IMR-90 (cell line): ENCODE data around the gene METTL2B. TPM values are rescaled to one million over a fixed set of nuclear protein-coding genes. Genes with fewer than 3 reads are reported as not detected.
"Not testable (repeated sequence)": the region's sequence is repeated elsewhere in the genome, so short reads cannot be mapped to it uniquely, and the experiment has no call there.

Experiments used
- ATAC-seq: fragments of 200-7000 bp; cut with Tn5 transposase; 2 replicates; pipeline ENCODE4 v1.9.1; 2020; ENCODE audit warnings: low read depth, mild to moderate bottlenecking, moderate library complexity
- BruUV-seq: library from RNA; stranded (reverse); fragments of 400-500 nt; replicated peaks from 2 replicates; lab custom pipeline; 2021; lab: Mats Ljungman, UMichigan
- CTCF ChIA-PET: fragments of 300-600 bp; formaldehyde crosslinking; extraction: SDS; loops from one replicate; lab custom pipeline; 2021; ENCODE audit warnings: antibody characterized with exemption; lab: Yijun Ruan, JAX
- POLR2A ChIA-PET: fragments of 300-600 bp; sonication (Branson Sonifier 250); formaldehyde crosslinking; loops from one replicate; lab custom pipeline; 2022; ENCODE audit warnings: antibody characterized with exemption; ENCODE audit not compliant: unreplicated experiment; lab: Charles Lee
- DNase-seq: peaks from one replicate; pipeline ENCODE4 v3.0.0; 2013
- H2AFZ ChIP-seq: replicated peaks from 2 replicates; pipeline ENCODE3; 2013; ENCODE audit warnings: low read length, mild to moderate bottlenecking; ENCODE audit not compliant: poor library complexity
- H2AK5ac ChIP-seq: 2 replicates; pipeline ENCODE4 v1.6.1; 2013; ENCODE audit warnings: low read depth, low read length, inconsistent platforms
- H2AK9ac ChIP-seq: replicated peaks from 2 replicates; pipeline ENCODE3; 2013; ENCODE audit warnings: mild to moderate bottlenecking, low read depth, low read length, moderate library complexity; ENCODE audit not compliant: poor library complexity
- H2BK120ac ChIP-seq: 2 replicates; pipeline ENCODE4 v1.6.1; 2013; ENCODE audit warnings: low read depth, low read length, inconsistent platforms
- H2BK15ac ChIP-seq: 3 replicates; pipeline ENCODE4 v1.6.1; 2013; ENCODE audit warnings: low read depth, low read length, inconsistent platforms
- H2BK20ac ChIP-seq: 2 replicates; pipeline ENCODE4 v1.6.1; 2013; ENCODE audit warnings: low read depth, mild to moderate bottlenecking, inconsistent platforms, low read length, moderate library complexity
- H2BK5ac ChIP-seq: 2 replicates; pipeline ENCODE4 v1.6.1; 2013; ENCODE audit warnings: mild to moderate bottlenecking, low read depth, low read length, inconsistent platforms; ENCODE audit not compliant: poor library complexity, severe bottlenecking
- H3K14ac ChIP-seq: replicated peaks from 2 replicates; pipeline ENCODE4 v1.6.1; 2013; ENCODE audit warnings: low read depth, low read length, inconsistent platforms
- H3K18ac ChIP-seq: 2 replicates; pipeline ENCODE4 v1.6.1; 2013; ENCODE audit warnings: low read depth, low read length, control low read depth
- H3K23ac ChIP-seq: 2 replicates; pipeline ENCODE4 v1.6.1; 2013; ENCODE audit warnings: low read depth, low read length, inconsistent platforms
- H3K27ac ChIP-seq: 2 replicates; pipeline ENCODE4 v1.5.1; 2013; ENCODE audit warnings: mild to moderate bottlenecking, control low read depth, low read length; ENCODE audit not compliant: insufficient read depth
- H3K27me3 ChIP-seq: 2 replicates; pipeline ENCODE4 v1.6.1; 2013; ENCODE audit warnings: low read length; ENCODE audit not compliant: control insufficient read depth, insufficient read depth
- H3K36me3 ChIP-seq: 2 replicates; pipeline ENCODE4 v1.6.1; 2013; ENCODE audit warnings: low read length, mixed read lengths; ENCODE audit not compliant: control insufficient read depth, insufficient read depth
- H3K4ac ChIP-seq: 2 replicates; pipeline ENCODE4 v1.6.1; 2013; ENCODE audit warnings: low read depth, low read length, inconsistent platforms
- H3K4me1 ChIP-seq: 2 replicates; pipeline ENCODE4 v1.6.1; 2013; ENCODE audit warnings: low read length, mixed read lengths; ENCODE audit not compliant: control insufficient read depth, insufficient read depth
- H3K4me2 ChIP-seq: 2 replicates; pipeline ENCODE4 v1.6.1; 2013; ENCODE audit warnings: low read depth, mild to moderate bottlenecking, control low read depth, low read length, moderate library complexity
- H3K4me3 ChIP-seq: 2 replicates; pipeline ENCODE4 v1.5.1; 2013; ENCODE audit warnings: low read depth, mild to moderate bottlenecking, control low read depth, low read length, moderate library complexity; ENCODE audit not compliant: insufficient read depth
- H3K56ac ChIP-seq: 2 replicates; pipeline ENCODE4 v1.6.1; 2013; ENCODE audit warnings: low read length, inconsistent platforms; ENCODE audit not compliant: insufficient read depth; ENCODE audit errors: extremely low read depth
- H3K79me1 ChIP-seq, 2 experiments: 2 replicates each; pipeline ENCODE4 v1.6.1; 2013; ENCODE audit warnings: low read length in 2 of 2, inconsistent platforms in 1 of 2, low read depth in 1 of 2
- H3K9ac ChIP-seq: 2 replicates; pipeline ENCODE4 v1.6.1; 2013; ENCODE audit warnings: low read depth, low read length, control low read depth
- H3K9me1 ChIP-seq: 2 replicates; pipeline ENCODE4 v1.6.1; 2013; ENCODE audit warnings: low read length, inconsistent platforms; ENCODE audit not compliant: insufficient read depth
- H3K9me3 ChIP-seq: 2 replicates; pipeline ENCODE4 v1.6.1; 2013; ENCODE audit warnings: low read length; ENCODE audit not compliant: control insufficient read depth, insufficient read depth
- H4K20me1 ChIP-seq: 2 replicates; pipeline ENCODE4 v1.6.1; 2013; ENCODE audit warnings: low read length, inconsistent platforms; ENCODE audit not compliant: insufficient read depth
- H4K5ac ChIP-seq: 2 replicates; pipeline ENCODE4 v1.6.1; 2013; ENCODE audit warnings: mild to moderate bottlenecking, low read depth, low read length, control low read depth
- H4K8ac ChIP-seq, 2 experiments: 2 replicates each; pipeline ENCODE4 v1.6.1; 2013; ENCODE audit warnings: low read depth in 2 of 2, low read length in 2 of 2, control low read depth in 1 of 2, inconsistent platforms in 1 of 2
- H4K91ac ChIP-seq: 2 replicates; pipeline ENCODE4 v1.6.1; 2013; ENCODE audit warnings: low read depth, low read length, inconsistent platforms; ENCODE audit not compliant: insufficient read depth
- FOS ChIP-seq: fragments of 150-350 bp; IDR thresholded peaks from 2 replicates; pipeline ENCODE4 v1.6.1; 2016; ENCODE audit warnings: low read depth, low read length
- WGBS, 2 experiments: methylation state at CpG; one replicate each; pipeline versions ENCODE4 v1.1.5 to v1.1.7; 2013; ENCODE audit warnings: missing lambda C conversion rate in 2 of 2; ENCODE audit not compliant: insufficient read length in 1 of 2; ENCODE audit errors: extremely low coverage in 2 of 2; 5-methylcytosine and 5-hydroxymethylcytosine counted together
- dilution Hi-C: fragments of 300-500 bp; cut with HindIII; formaldehyde crosslinking; loops from one replicate; pipeline ENCODE4 v1.14.3; 2018; ENCODE audit warnings: low sequenced_read_pairs; ENCODE audit not compliant: unreplicated experiment
- in situ Hi-C: fragments of 300-500 bp; cut with MboI; formaldehyde crosslinking; loops from 3 replicates; pipeline ENCODE4 v1.14.3; 2019; ENCODE audit warnings: low sequenced_read_pairs, inconsistent platforms, mixed read lengths
- intact Hi-C: fragments of 100-400 bp; cut with micrococcal nuclease; formaldehyde crosslinking; loops from 2 replicates; pipeline ENCODE4 v1.10.0; 2022
- polyA plus RNA-seq, 3 experiments: library from polyadenylated mRNA; depleted of rRNA; stranded (reverse); fragments of >200 nt; gene quantifications; 2 replicates each; pipeline ENCODE4 v1.2.3, GENCODE V29; 2012; ENCODE audit warnings: low replicate concordance in 1 of 3
- total RNA-seq: library from RNA; depleted of rRNA; stranded (reverse); fragments of >200 nt; gene quantifications from 2 replicates; pipeline ENCODE4 v1.2.3, GENCODE V29; 2012

The METTL2B gene
- total and polyA plus RNA-seq, 2 of the 4 experiments (the other 2 are of a cell fraction), result 18.0 to 34.2 TPM

- H3K23ac ChIP-seq, H2AFZ ChIP-seq, H4K91ac ChIP-seq, H3K9ac ChIP-seq, H3K27ac ChIP-seq, POLR2A ChIA-PET, H2AK5ac ChIP-seq, H3K9me1 ChIP-seq, H4K20me1 ChIP-seq, dilution Hi-C loops, H2BK15ac ChIP-seq, H3K4me3 ChIP-seq, H2AK9ac ChIP-seq, BruUV-seq, H4K8ac ChIP-seq, H3K14ac ChIP-seq, H2BK120ac ChIP-seq, CTCF ChIA-PET, H4K5ac ChIP-seq, intact Hi-C loops, H2BK20ac ChIP-seq, H3K4me1 ChIP-seq, H3K79me1 ChIP-seq, H3K18ac ChIP-seq, H2BK5ac ChIP-seq, in situ Hi-C loops, H3K27me3 ChIP-seq, H3K56ac ChIP-seq, H3K4me2 ChIP-seq, H3K4ac ChIP-seq, H3K36me3 ChIP-seq, H3K9me3 ChIP-seq: not testable (repeated sequence)
- WGBS, 2 experiments, result no CpG with 5 or more reads among the region's 7 CpGs
- DNase-seq (peak; percentile 71), ATAC-seq (peak; percentile 80)
- TF ChIP-seq FOS, result peak; percentile 50; the same call in 1 of the 2 replicates
Measured at GRCh38 chr7:128523226-128523931, 46.8 kb downstream of the METTL2B start.

- H3K23ac ChIP-seq, H3K36me3 ChIP-seq, H3K4me1 ChIP-seq, H3K4me2 ChIP-seq, BruUV-seq, H3K27me3 ChIP-seq, H4K20me1 ChIP-seq, dilution Hi-C loops, H2AFZ ChIP-seq, H2BK20ac ChIP-seq, POLR2A ChIA-PET, H3K56ac ChIP-seq, H3K4me3 ChIP-seq, H3K9ac ChIP-seq, H3K9me1 ChIP-seq, CTCF ChIA-PET, H2BK15ac ChIP-seq, H2AK9ac ChIP-seq, H2AK5ac ChIP-seq, DNase-seq, H4K91ac ChIP-seq, H4K5ac ChIP-seq, H3K79me1 ChIP-seq, intact Hi-C loops, H3K27ac ChIP-seq, H2BK5ac ChIP-seq, in situ Hi-C loops, H3K4ac ChIP-seq, H3K9me3 ChIP-seq, H3K14ac ChIP-seq, H4K8ac ChIP-seq, H3K18ac ChIP-seq, H2BK120ac ChIP-seq: not testable (repeated sequence)
- 67% methylated on average over 5 of the region's 9 CpGs; no CpG with 5 or more reads in 1 of the 2 experiments for WGBS, 2 experiments
- peak; percentile 8; the same call in 1 of the 2 replicates for ATAC-seq
Measured at GRCh38 chr7:128523932-128524524, 47.5 kb downstream of the METTL2B start.
